HG03060 (cell line): Measurements from ENCODE around the gene RACGAP1.

Experiments
- ATAC-seq: cut with Tn5 transposase; IDR thresholded peaks from one replicate; pipeline ENCODE4 v1.9.1; 2021; ENCODE audit warnings: low read depth, moderate number of reproducible peaks; ENCODE audit not compliant: unreplicated experiment

The RACGAP1 gene

DNA sequence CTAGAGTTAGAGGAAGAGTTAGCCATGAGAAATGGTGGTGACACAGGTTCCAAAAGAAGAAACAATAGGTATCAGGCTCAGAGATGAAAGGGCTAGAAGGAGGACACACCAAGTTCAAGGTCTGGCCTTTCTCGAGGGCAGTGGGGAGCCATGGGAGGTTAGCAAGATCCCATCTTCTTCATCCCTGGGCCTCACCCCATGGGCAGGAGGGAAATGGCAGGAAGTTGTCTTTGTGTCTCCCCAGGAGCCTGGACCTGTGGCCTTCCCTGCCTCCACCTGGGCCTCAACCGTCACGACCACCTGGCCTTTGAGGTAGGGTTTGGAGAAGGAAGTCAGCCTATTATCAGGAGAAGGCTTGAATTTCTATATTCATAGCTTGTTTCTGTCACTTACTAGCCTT is 80.6 kb downstream of the RACGAP1 start:
- no peak for ATAC-seq

DNA sequence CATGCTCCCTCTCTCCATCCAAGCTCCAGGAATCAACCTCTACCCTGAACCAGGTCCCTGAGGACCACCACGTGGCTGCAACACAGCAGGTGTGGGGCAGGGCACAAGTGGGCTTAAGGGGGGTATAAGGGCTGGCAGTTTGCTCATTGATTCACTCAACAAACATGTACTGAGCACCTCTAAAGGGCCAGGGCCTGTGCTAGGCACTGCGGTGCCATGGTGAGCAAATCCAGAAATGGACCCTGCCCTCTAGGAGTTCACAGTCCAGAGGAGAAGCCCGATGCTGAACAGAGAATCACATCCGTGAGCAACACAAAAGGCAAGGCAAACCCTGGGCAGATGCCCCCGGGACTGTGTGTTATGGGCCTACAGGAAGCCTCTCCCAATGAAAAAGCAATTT is 81.2 kb downstream of the RACGAP1 start:
- ATAC-seq, result no peak

DNA sequence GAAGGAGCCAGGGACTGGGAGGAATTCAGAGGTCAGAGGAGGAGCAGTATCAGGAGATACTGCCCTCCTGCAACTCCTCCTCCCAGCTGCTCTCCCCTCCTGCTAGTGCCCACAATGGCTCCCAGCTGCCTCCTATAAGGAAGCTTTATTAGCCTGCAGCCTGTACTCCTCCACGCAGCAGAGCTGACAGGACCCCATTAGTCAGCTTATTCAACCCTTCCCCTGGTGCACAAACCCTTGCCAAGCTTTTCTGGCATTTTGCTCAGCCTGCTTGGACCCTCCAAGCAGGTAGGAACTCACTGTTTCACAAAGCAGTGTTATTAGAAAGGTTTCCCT is 81.7 kb downstream of the RACGAP1 start:
- ATAC-seq, result no peak

DNA sequence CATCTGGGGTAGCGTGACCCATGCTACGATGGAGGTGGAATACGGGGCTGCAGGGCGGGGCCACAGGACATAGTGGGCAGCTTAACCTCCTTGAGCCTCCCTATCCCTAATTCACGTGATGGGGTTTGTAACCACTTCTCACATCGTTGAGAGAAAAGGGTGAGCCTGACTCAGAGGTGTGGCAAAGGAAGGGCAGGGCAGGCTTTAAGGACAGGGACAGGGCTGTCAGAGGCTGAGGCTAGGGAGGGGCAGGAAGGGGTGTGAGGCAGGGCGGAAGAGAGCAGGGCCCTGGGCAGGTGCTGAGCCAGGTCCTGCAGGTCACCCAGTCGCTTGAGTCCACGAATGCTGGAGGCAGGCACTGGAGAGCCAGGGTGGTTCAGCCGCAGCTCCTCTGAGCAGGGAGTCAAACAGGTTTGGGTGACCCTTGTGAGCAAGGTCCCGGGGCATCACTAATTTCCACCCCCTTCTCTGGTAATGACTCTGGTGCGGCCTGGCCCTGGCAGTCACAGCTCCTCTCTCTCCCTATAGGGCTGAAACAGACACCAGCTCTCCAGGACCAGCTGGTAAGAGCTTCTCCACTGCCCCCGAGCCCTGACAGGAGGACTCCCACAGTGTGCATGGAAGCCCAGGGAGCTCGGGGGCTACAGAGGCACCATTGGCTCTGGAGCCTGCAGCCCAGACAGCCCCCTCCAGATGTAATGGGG is 82.2 kb downstream of the RACGAP1 start:
- no peak for ATAC-seq

DNA sequence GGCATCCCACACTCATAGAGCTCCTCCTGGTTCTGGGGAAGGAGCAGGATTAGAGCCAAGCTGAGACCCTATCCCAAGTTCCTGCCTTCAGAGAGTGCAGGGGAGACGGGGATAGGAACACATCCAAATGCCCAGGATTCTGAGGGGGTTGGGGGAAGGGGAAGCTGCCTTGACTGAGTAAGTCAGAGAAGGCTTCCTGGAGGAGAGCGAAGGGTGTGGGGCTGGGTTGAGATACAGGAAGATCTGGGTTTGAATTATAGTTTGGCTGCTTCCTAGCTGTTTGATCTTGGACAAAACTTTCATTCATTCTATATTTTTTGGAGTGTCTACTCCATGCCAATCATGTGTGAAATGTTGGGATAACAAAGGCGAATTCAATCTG is 82.8 kb downstream of the RACGAP1 start:
- ATAC-seq, result no peak

DNA sequence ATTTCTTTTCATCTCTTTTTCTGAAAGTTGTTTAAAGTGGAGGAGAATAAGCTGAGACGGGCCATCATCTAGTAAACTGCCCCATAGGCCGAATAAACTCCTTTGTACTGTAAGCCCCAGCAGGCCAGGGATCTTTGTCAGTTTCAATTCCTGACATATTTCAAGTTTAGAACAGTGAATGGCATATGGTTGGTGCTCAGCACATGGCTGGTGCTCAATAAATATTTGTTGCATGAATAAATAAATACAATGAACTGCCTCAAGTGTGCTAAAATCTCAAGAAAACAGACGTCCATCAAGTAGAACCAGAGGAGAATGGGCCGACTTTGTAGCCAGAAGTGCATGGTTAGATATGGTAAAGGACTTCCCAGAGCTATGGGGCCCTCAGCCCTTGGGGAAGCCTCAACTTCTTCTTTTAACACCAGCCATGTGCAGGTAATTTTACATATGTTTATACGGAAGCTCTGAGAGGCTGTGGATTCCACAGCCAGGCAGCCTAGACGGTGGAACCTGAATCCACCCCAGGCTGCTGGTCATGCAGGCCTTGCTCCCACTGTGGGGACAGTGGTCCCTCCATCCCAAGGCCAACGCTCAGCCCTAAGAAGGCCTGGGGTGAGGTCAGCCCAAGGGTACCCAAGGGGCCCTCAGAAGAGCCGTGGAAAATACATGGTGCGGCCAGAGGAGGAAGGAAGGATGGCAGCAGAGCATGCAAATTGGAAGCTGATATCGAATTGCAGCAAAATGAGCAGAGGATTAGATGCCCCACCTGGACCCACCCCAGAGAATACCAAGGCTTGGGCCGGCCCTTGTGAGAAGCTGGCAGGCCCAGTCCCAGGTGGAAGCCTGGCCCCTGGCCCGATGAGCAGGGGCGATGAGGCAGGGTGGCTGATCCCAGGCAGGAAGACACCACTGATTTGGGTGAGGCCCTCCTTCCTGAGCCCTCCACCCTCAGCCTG is 83.5 kb downstream of the RACGAP1 start:
- no peak for ATAC-seq

DNA sequence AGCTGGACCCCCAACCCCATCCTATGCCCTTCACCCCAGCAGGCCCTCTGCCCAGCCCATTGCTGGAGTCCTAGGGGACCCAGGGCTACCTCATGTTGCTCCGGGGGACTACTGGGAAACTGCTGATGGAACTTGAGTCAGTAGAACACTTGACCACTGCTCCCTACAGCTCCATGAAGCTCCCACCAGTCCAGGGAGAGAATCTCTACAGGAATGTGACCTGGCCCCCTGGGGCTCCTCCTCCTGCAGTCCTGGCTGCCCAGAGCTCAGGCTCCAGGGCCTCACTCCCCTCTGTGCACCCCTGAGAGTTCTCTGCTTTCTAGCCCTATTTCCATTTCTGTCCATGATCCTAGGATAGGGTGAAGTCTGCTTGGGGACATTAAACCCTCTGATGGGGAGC is 85.6 kb downstream of the RACGAP1 start:
- no peak for ATAC-seq

DNA sequence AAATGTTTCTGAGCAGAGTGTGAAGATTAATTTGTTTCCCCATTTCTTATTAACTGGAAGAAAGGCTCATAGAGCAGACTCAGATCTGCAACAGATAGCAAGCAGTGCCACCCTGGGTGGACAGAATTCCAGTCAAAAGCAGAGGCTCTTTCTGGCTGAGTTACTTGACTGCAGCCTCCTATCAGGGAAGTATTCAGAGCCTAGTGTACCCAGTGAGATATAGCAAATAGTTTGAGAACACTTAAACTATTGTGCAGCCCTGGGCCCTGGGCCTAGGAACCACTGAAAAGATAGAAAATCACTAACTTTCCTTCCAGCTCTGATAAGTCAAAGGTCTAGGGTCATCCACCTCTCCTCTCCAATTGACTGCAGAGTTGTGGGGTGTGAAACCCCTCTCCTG is 86.0 kb downstream of the RACGAP1 start:
- ATAC-seq, result no peak
